Adipocyte (in vitro differentiated cells): Measurements from ENCODE around the gene FOXO3B.
"Not testable (repeated sequence)": the region's sequence is repeated elsewhere in the genome, so short reads cannot be mapped to it uniquely, and the experiment has no call there.

Source experiments
- DNase-seq: peaks from one replicate; pipeline ENCODE4 v3.0.0-alpha.2; 2015; ENCODE audit warnings: low read depth
- H3K27me3 ChIP-seq: replicated peaks from 2 replicates; pipeline ENCODE4 v1.7.0; 2013; ENCODE audit warnings: mild to moderate bottlenecking, low read length, moderate library complexity; ENCODE audit not compliant: control insufficient read depth, insufficient read depth
- H3K36me3 ChIP-seq: 2 replicates; pipeline ENCODE4 v1.7.0; 2013; ENCODE audit warnings: low read length, mild to moderate bottlenecking, moderate library complexity; ENCODE audit not compliant: control insufficient read depth, insufficient read depth, severe bottlenecking
- H3K4me1 ChIP-seq: 2 replicates; pipeline ENCODE4 v1.7.0; 2013; ENCODE audit warnings: mild to moderate bottlenecking, low read length, moderate library complexity; ENCODE audit not compliant: control insufficient read depth, insufficient read depth
- H3K4me3 ChIP-seq: 2 replicates; pipeline ENCODE4 v1.7.0; 2013; ENCODE audit warnings: mild to moderate bottlenecking, low read length, moderate library complexity
- H3K9ac ChIP-seq: 2 replicates; pipeline ENCODE4 v1.7.0; 2013; ENCODE audit warnings: mild to moderate bottlenecking, low read length, moderate library complexity
- H3K9me3 ChIP-seq: 2 replicates; pipeline ENCODE4 v1.7.0; 2013; ENCODE audit warnings: mild to moderate bottlenecking, low read length, moderate library complexity; ENCODE audit not compliant: control insufficient read depth

FOXO3B gene

GRCh38 chr17:18643124-18643523, 39.0 kb downstream of the FOXO3B start:
- H3K36me3 ChIP-seq, H3K9ac ChIP-seq, H3K4me3 ChIP-seq, H3K9me3 ChIP-seq, DNase-seq, H3K4me1 ChIP-seq, H3K27me3 ChIP-seq: not testable (repeated sequence)

GRCh38 chr17:18638357-18638756, 43.8 kb downstream of the FOXO3B start:
- not testable (repeated sequence) for H3K36me3 ChIP-seq, H3K27me3 ChIP-seq, H3K9ac ChIP-seq, H3K4me1 ChIP-seq, H3K9me3 ChIP-seq, DNase-seq, H3K4me3 ChIP-seq

- H3K4me3 ChIP-seq, H3K9me3 ChIP-seq, H3K9ac ChIP-seq, H3K36me3 ChIP-seq, H3K27me3 ChIP-seq, H3K4me1 ChIP-seq, DNase-seq: not testable (repeated sequence)
These were observed 45.9 kb downstream of the FOXO3B start for GRCh38 chr17:18636237-18636636.

GRCh38 chr17:18635773-18636172, 46.3 kb downstream of the FOXO3B start:
- not testable (repeated sequence) for H3K9ac ChIP-seq, H3K9me3 ChIP-seq, H3K36me3 ChIP-seq, H3K4me1 ChIP-seq, DNase-seq, H3K27me3 ChIP-seq, H3K4me3 ChIP-seq

- not testable (repeated sequence) for H3K9ac ChIP-seq, H3K9me3 ChIP-seq, H3K36me3 ChIP-seq, H3K4me1 ChIP-seq, DNase-seq, H3K27me3 ChIP-seq, H3K4me3 ChIP-seq
These were observed 47.4 kb downstream of the FOXO3B start for GRCh38 chr17:18634550-18635263.
